Cerebellar cortex (tissue), 1 donor: Measurements from ENCODE around the gene MYO5A.
A peak's percentile ranks its signal among the peaks of the same experiment; 100 is the strongest.
"Not testable (repeated sequence)": the region's sequence is repeated elsewhere in the genome, so short reads cannot be mapped to it uniquely, and the experiment has no call there.

Experiments
- DNase-seq: peaks from one replicate; pipeline ENCODE4 v3.0.0-alpha.2; 2015; ENCODE audit warnings: low spot score

The MYO5A gene

GRCh38 chr15:52505151-52505550, 23.5 kb downstream of the MYO5A start:
- no peak for DNase-seq

DNA sequence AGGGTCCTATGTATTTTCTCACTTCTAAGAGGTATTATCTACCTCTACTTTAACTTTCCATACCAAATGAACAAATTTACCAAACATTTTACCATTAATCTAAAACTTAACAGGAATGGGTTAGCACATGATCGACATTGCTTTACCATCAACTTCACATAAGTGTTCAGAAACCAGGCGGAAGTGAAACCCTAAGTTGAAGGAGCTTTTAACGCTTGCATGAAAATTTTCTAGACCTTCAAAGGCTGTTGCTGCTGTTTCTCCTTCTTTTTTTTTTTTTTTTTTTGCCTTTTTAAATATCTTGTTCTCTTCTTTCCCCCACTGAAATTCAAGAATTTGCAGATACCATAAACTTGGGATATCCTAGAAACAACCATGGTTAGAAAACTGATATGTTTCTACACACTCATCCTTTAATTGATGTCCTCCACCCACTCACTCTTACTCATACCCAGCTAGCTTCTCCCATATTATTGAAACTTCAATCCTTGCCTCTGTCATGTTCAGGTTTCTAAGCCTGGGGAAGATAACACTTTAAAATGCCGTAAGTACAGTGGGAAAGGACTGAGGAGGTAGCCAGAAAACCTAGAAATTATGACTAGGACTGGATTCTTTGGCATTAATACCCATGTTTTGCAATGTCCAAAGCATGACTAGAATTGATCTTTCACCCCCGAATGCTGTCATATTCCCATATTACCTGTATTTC, 24.7 kb downstream of the MYO5A start:
- no peak for DNase-seq

- no peak for DNase-seq
These were observed 26.1 kb downstream of the MYO5A start for GRCh38 chr15:52502608-52503007.

DNA sequence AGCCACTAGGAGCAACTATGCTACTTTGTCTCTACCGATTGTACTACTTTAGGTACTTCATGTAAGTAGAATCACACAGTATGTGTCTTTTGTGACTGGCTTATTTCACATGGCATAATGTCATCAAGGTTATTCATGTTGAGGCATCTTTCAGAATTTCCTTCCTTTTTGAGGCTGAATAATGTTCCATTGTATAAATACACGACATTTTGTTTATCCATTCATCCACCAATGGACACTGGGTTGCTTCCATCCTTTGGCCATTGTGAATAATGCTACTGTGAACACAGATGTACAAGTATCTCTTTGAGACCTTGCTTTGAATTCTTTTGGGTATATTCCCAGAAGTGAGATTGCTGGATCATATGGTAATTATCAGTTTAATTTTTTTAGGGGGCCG, 29.2 kb downstream of the MYO5A start:
- no peak for DNase-seq

GRCh38 chr15:52498706-52499105, 30.0 kb downstream of the MYO5A start:
- DNase-seq: no peak

DNA sequence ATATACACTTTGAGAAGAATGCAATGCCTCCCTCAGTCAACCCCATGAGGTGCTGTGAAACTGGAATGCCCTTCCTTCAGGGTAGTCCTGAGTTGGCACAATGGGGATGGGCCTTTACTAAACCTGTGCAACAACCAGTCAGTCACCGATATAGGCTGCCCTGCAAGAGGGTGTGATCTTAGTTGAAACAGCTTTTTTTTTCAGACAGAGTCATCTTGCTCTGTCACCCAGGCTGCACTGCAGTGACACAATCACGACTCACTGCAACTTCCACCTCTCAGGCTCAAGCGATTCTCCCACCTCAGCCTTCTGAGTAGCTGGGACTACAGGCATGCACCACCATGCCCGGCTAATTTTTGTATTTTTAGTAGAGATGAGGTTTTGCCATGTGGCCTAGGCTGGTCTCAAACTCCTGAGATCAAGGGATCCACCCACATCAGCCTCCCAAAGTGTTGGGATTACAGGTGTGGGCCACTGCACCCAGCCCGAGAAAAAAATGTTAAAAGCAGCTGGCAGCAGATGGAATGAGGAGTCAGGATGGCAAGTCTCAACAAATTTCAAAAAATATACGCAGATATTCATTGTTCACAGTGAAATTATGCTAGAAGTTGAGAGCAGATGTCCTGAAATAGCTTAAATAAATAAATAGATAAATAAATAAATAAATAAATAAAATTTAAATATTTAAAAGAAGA, 31.8 kb downstream of the MYO5A start:
- no peak for DNase-seq

GRCh38 chr15:52496175-52496574, 32.5 kb downstream of the MYO5A start:
- no peak for DNase-seq

- no peak for DNase-seq
These were observed 33.6 kb downstream of the MYO5A start for GRCh38 chr15:52495125-52495524.

GRCh38 chr15:52493968-52494367, 34.7 kb downstream of the MYO5A start:
- DNase-seq: no peak

DNA sequence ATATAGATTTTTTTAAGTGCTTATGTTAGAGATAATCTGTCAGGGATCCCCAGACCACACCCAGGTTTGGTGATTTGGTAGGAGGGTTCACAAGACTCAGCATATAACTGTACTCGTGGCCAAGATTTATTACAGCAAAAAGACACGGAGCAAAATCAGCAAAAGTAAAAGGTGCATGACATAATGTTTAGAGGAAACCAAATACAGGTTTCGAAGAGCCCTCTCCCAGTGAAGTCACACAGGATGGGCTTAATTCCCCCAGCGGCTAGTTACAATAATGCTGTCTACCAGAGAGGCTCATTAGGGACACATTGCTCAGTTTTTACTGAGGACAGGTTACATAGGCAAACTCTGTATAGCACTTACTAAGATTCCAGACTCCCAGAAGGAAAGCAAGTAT, 36.5 kb downstream of the MYO5A start:
- DNase-seq: no peak

GRCh38 chr15:52491472-52491871, 37.2 kb downstream of the MYO5A start:
- DNase-seq: no peak

GRCh38 chr15:52489430-52489829, 39.2 kb downstream of the MYO5A start:
- DNase-seq: not testable (repeated sequence)

DNA sequence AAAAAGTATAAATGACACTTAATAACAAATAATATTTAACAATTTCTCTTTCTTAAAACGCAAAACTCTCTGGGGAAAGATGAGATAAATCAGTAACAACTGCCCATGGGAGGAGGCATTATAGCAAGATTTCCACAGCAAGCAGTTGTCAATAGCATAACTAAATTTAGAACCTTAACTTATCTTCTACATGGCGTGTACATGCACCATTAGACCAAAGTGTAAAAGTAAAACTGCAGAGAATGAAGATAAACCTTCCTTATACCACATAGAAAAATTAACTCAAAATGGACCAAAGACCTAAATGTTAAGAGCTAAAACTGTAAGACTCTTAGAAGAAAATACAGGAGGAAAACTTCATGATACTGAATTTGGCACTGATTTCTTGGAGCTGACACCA, 39.9 kb downstream of the MYO5A start:
- DNase-seq: no peak

GRCh38 chr15:52486003-52486996, 42.4 kb downstream of the MYO5A start:
- DNase-seq: no peak

DNA sequence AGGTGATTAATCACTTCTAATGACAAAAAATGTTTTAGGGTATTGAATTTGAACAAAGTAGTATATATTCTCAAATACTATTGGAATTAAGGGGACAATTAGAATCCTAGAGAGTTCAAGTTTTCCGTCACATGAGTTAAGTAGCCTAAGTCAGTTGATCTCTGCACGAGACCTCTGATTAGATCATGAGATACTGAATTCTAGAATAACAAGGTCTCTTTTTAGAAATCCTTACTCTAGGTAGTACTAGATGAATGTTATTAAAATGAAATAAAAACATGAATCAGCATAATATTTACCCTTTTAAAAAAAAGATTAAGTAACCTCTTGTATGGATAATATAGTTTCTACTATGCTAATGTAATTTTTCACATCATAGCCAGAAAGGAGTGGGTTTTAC, 43.4 kb downstream of the MYO5A start:
- DNase-seq: no peak

DNA sequence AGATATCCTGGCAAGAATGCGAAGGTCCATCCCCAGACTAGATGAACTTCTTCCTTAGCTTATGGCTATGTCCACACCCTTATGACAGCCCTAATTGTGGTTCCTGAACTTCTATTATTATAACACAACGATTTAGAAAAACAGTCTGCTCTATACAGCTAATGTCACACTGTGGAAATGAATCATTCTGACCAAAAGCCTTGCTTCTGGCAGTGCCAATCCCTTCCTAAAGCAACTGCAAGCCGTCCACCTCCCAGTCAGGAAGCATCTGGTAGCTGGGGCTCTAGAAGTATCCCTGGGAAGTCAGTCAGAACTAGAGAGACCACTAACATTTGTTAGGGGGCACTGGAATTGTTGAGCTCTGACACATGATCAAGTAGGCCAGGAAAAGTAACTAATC, 45.0 kb downstream of the MYO5A start:
- no peak for DNase-seq

- DNase-seq: no peak
These were observed 46.8 kb downstream of the MYO5A start for GRCh38 chr15:52481915-52482314.

DNA sequence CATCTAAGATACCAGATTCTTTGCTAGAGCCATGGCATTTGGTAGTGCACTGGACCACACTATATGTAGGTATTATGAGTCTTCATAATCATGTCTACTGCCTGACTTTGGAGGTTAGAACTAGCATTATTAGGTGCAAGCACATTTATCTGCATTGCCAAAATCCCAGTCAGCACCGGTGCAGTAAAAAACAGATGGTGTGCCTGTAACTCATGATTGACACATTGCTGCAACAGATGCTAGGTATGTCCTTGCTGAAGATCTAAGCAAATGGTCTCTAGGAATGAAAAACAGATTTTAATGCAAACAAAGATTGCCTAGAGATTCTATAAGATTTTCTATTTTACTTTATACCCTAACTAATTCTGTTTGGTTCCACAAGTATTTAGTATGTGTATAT, 47.7 kb downstream of the MYO5A start:
- DNase-seq: peak; percentile 67

DNA sequence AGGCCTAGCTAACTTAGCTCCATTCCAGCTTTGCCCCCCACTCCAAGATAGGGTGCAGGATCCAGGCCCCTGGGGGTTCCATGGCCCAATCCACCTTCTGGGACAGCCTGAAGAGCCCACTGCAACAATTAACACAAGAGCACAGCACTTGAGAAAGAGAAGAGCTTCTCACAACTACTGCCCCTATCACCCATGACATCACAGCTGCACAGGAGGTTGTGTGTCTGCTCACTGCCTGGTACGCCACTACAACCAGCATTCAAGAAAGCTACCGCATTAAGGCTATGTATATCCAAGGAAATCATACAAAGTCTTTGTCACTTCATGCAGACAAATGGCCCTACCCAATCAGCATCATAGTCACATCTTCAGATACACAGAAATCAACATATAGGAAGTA, 62.0 kb downstream of the MYO5A start:
- DNase-seq: no peak

GRCh38 chr15:52466134-52466701, 62.5 kb downstream of the MYO5A start:
- DNase-seq: no peak

GRCh38 chr15:52464478-52464877, 64.2 kb downstream of the MYO5A start:
- no peak for DNase-seq

GRCh38 chr15:52464040-52464439, 64.6 kb downstream of the MYO5A start:
- DNase-seq: no peak
